Right renal cortex interstitium (tissue), 3 donors: Measurements from ENCODE around the gene GNAL. TPM values are rescaled to one million over a fixed set of nuclear protein-coding genes. Genes with fewer than 3 reads are reported as not detected.
"Not testable (repeated sequence)": the region's sequence is repeated elsewhere in the genome, so short reads cannot be mapped to it uniquely, and the experiment has no call there.

Experiments used
- DNase-seq, 3 donors: peaks; one replicate each; pipeline ENCODE4 v3.0.0-alpha.2; 2013; ENCODE audit warnings: low read depth in 3 of 3, low spot score in 2 of 3
- polyA plus RNA-seq, 3 donors: library from polyadenylated mRNA; unstranded; fragments of 120-200 nt; gene quantifications; one replicate each; pipeline ENCODE4 v1.2.1, GENCODE V29; 2013; ENCODE audit not compliant: insufficient read length in 3 of 3

GNAL gene
- polyA plus RNA-seq, 3 donors = 3.8 to 5.9 (median 3.9) TPM

DNA sequence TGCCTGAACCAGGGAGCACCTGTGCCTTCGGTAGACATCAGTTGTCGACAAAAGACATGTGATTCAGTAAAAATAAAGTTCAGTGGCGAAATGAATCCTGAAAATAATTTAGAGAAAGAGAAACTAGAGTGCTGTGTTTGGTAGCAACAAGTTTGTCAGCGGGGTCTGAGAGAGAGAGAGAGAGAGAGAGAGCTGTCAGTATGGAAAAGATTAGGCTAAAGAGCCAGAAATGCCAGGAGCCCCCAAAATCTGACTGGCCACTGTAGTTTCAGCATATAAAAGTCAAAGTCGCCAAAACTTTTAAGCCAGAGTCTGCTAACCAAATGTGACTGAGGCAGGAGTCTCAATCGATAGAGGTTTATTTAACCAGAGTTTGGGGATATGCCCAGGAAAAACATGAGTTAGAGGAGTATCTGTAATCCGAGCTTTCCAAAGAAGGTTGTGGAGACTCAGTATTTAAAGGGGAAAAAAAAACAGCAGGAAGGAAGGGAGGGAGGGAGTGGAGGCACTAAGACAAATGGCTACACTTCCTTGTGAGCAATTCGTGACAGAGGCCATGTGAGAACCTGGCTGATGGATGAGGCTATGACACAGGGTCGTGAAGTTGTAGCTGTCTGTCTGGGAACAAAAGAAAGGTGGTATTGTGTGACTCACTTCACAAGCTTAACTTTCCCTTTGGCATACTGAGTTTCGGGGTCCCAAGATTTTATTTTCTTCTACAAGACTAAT lies 20.5 kb upstream of the GNAL start:
- DNase-seq = no peak

GRCh38 chr18:11669271-11669947 lies 19.7 kb upstream of the GNAL start:
- no peak for DNase-seq

DNA sequence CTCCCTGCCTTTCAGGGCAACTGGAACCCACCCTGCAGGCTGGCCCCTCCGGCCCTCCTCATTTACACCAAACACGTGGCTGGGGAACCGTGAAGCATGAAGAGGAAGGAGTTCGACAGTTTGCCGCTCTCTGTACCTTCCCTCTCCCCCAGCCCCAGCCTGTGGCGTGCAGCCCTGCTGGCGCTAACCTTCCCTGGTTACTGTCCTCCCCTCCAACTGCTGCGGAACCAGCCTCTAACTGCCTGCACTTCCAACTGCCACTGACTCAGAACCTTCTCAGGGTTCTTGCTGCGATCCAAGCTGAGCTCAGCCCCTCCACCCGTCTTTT lies 19.2 kb upstream of the GNAL start:
- DNase-seq = no peak

- no peak for DNase-seq
Observed at GRCh38 chr18:11671156-11671555, 17.9 kb upstream of the GNAL start.

GRCh38 chr18:11672198-11672597 lies 16.9 kb upstream of the GNAL start:
- no peak for DNase-seq

DNA sequence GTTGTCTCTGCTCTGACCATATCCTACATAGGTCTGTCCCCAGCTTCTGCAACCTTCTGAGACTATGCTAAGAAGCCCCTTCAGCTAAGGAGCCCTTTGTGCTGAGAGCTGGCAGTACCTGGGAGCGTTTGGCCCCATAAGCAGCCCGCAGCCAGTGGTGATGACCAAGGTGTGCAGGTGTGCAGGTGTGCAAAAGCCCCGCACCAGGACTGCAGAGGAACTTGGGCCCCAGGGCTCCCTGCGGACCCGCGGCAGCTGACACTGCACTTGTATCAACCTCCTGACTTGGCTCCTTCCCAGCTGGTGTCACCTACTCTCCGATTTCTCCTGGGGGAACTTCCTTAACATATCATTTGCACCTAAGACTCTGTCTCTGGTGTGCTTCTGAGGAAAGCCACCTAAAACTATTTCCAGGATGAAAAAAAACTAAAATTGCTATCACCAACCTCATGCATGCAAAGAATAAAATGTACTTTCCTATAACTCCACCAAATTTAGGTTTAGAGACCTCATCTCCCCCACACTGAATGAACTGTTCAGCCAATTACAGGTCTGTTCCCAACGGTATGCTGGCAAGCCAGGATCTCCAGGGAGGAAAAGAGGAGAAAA lies 16.1 kb upstream of the GNAL start:
- no peak for DNase-seq

DNA sequence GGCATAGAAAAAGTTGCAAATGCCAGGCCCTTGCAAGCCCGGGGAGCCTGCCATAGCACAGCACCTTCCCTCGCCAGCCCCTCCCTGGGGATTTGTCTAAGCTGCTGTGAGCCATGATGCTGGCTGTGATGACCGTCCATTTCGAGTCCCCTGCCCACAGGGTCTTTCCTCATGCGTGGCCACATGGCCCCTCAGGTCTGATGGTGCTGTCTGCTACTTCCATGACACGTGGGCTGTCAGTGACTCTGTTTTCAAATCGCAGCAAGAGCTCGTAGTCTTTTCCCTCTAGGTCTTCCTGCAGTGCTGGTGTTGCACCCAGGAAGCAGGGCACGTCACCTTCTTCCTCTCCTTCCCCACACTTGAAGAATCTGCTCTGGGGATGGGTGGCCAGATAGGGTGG lies 15.5 kb upstream of the GNAL start:
- no peak for DNase-seq

GRCh38 chr18:11674119-11674518 lies 14.9 kb upstream of the GNAL start:
- DNase-seq = no peak

DNA sequence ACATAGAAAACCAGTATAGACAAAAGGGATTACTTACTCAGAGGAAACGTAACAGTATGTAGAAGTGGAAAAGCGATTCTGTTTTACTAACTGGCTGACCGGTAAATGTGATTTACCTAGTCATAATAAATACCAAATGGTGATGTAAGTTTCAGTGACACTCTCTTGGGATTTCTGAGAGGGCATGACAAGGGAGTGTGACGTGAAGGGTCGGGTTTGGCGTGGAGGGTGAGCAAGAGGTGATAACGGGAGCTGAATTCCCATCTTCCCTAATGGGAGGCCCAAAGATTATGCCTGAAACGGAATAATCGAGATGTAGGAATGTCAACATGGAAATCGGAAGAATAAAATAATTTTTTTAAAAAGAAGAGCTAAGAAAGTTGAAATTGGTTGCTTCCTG lies 12.7 kb upstream of the GNAL start:
- no peak for DNase-seq

DNA sequence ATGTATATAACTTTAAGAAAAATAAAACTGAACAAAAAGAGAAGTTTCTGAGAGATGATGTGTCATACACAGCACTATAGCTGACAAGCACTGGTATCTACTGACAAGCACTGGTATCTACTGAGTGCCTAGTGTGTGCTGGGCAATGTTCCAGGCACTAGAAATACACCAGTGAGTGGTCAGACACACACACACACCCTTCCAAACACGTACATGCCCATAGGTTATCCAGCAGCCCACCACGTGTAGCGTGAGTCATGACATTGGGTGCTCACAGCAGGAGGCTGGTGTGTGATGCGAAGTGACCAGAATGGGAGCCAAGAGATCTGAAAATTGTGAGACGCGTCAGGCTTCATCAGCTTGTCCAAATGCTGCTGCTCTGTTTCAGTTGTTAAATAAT lies 12.2 kb upstream of the GNAL start:
- no peak for DNase-seq

DNA sequence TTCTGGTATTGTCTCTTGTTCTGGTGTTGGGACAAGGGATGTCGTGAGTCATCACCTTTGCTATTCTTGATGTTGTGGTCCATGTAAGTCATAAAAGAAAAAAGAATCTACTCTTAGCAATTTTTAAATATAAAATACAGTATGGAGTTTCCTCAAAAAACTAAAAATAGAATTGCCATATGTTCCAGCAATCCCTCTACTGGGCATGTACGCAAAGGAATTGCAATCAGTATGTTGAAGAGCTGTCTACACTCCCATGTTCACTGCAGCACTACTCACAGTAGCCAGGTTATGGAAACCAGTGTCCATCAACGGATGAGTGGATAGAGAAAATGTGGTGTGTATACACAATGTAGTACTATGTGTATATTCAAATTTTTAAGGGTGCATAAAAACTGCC lies 10.9 kb upstream of the GNAL start:
- no peak for DNase-seq

DNA sequence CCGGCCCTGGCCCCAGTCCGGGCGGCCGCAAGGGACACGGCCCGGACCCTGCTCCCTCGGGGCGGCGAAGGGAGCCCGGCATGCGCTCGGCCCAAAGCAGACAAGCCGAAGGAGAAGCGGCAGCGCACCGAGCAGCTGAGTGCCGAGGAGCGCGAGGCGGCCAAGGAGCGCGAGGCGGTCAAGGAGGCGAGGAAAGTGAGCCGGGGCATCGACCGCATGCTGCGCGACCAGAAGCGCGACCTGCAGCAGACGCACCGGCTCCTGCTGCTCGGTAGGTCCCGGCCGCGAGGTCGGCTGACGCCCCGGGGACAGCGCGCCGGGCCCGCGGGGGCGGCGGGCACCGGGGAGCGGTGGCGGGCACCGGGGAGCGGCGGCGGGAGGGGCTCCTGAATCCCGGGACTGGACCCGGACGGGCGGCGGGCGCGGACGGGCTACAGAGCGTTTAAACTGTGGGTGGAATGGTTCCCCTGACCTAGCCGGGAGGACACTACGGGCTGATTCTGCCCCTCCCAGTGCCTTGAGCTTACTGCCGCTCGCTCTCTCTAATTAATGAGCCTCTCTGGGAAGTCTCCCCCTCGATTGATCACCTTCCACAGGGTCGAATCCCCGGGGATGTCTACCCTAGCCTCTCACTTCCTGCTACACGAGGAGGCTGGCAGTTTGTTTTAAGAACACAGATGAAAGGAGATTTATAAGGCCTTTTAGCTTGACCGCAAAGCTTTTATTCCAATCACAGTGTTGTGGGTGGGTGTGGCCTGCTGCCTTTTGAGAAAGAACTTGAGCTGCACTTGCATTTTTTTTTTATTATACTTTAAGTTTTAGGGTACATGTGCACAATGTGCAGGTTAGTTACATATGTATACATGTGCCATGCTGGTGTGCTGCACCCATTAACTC lies 853 bp downstream of the GNAL start:
- DNase-seq = peak in 1 of 3 donors; percentile 29

DNA sequence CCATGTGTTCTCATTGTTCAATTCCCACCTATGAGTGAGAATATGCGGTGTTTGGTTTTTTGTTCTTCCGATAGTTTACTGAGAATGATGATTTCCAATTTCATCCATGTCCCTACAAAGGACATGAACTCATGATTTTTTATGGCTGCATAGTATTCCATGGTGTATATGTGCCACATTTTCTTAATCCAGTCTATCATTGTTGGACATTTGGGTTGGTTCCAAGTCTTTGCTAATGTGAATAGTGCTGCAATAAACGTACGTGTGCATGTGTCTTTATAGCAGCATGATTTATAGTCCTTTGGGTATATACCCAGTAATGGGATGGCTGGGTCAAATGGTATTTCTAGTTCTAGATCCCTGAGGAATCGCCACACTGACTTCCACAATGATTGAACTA lies 1.6 kb downstream of the GNAL start:
- not testable (repeated sequence) for DNase-seq

GRCh38 chr18:11695736-11696135 lies 6.7 kb downstream of the GNAL start:
- DNase-seq = no peak

- no peak for DNase-seq
Observed at GRCh38 chr18:11696451-11696850, 7.4 kb downstream of the GNAL start.

GRCh38 chr18:11700876-11701275 lies 11.8 kb downstream of the GNAL start:
- DNase-seq = no peak

- no peak for DNase-seq
Observed at GRCh38 chr18:11710578-11710977, 21.5 kb downstream of the GNAL start.

DNA sequence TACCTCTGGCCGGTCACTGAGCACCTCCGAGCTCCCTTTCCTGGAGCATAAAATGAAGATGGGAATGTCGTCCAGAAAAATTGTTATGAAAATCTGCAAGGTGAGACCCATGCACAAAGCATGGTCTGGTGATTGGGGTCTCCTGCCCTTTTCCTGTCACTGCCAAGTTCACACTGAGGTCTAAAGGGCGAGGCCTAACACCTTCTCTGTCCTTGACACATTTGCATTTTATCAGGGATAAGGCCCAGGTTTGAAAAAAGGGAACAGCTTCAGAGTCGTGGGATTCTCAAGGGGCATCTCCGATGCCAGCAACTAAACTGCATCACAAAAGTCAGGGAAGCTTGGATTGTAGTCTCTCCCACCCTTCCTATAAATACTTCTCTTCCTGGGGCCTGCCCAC lies 24.7 kb downstream of the GNAL start:
- DNase-seq = no peak

DNA sequence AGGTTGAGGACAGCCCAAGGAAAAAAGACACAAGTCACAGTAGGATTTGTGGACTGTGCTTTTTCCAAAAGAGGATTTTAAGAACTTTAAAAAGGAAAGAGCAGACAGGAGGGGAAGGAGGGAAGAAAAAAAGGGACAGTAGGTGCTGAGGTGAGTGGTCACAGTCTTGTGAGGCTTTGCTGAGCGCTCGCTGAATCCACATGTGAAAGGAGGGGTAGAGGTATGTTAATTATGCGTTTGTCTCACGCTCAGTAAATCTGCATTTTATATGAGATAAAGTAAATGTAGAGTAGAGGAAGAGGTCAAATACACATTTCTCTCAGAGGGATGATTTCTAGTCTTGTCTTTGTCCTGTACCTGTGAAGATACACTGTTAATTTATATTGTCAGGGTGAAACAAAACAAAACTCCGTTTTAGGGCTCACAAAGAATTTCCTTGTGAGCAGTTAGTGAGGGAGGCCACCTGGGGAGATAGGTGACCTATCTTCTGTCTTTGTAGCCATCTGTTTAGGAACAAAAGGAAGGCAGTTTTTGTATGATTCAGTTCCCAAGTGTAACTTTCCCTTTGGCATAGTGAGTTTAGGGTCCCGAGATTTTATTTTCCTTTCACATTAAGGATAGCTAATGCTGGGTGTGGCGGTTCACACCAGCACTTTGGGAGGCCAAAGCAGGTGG lies 25.3 kb downstream of the GNAL start:
- DNase-seq = no peak

GRCh38 chr18:11716767-11717315 lies 27.8 kb downstream of the GNAL start:
- not testable (repeated sequence) for DNase-seq
